ENCODE results near the gene IMMP2L. TPM values are rescaled to one million over a fixed set of nuclear protein-coding genes. Genes with fewer than 3 reads are reported as not detected.
"Not testable (repeated sequence)": the region's sequence is repeated elsewhere in the genome, so short reads cannot be mapped to it uniquely, and the experiment has no call there.

The IMMP2L gene
- total RNA-seq, 1 experiment from 2014 or later = 8.6 TPM

DNA sequence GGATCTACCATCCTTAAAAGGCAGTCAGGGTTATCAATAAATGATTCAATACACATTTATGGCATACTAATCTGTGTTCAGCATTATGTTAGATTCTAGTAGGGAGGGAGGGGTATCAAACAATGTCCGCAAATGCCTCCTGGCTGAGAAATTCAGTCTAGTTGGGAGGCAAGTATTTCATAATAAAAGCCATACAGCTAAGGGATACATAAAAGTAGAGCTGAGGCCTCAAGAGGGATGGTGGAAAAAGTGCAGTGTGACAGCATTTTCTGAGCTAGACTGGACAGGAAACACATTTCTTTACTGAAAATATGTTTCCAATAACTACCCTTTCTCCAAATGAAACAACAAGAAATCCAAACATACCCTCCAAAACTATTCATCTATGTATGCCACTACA lies 624.1 kb downstream of the IMMP2L start:
- no TSS peak for BruUV-seq (replicated peaks)
- H3K4me1 ChIP-seq (ENCODE audit: insufficient read depth, low read length) = peaks cover 4% of the 10 kb centered on the region; the same call in 1 of the 2 replicates
- no peak for DNase-seq
- POLR2A ChIA-PET (ENCODE audit: unreplicated experiment) = no interaction called here
- H3K36me3 ChIP-seq (ENCODE audit: low read depth, low read length) = no peaks in the 10 kb centered on the region
- no peaks in the 10 kb centered on the region for H3F3A ChIP-seq (ENCODE audit: low read length, unreplicated experiment)
- H4K20me1 ChIP-seq (ENCODE audit: low read length) = no peaks in the 10 kb centered on the region
- no peak overlapping the region for H3K9ac ChIP-seq (ENCODE audit: low read length)
- no peaks in the 10 kb centered on the region for H3K9me2 ChIP-seq (replicated peaks; ENCODE audit: low read length)
- H3K27ac ChIP-seq (ENCODE audit: low read length) = no peak overlapping the region
- no peak overlapping the region for H3K4me3 ChIP-seq (ENCODE audit: low read length)
- H3K9me3 ChIP-seq (ENCODE audit: low read length) = no peaks in the 10 kb centered on the region
- no peaks in the 10 kb centered on the region for H3K79me2 ChIP-seq (ENCODE audit: low read length)
- intact Hi-C loops (cut with micrococcal nuclease) = no loop called here
- CTCF ChIA-PET = no interaction called here
- no peak for ATAC-seq
- TF ChIP-seq, protein P1, sequence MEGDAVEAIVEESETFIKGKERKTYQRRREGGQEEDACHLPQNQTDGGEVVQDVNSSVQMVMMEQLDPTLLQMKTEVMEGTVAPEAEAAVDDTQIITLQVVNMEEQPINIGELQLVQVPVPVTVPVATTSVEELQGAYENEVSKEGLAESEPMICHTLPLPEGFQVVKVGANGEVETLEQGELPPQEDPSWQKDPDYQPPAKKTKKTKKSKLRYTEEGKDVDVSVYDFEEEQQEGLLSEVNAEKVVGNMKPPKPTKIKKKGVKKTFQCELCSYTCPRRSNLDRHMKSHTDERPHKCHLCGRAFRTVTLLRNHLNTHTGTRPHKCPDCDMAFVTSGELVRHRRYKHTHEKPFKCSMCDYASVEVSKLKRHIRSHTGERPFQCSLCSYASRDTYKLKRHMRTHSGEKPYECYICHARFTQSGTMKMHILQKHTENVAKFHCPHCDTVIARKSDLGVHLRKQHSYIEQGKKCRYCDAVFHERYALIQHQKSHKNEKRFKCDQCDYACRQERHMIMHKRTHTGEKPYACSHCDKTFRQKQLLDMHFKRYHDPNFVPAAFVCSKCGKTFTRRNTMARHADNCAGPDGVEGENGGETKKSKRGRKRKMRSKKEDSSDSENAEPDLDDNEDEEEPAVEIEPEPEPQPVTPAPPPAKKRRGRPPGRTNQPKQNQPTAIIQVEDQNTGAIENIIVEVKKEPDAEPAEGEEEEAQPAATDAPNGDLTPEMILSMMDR (conservative IDR thresholded peaks at IDR 0.05; ENCODE audit: low read depth, low read length) = no peak
- no peak for TF ChIP-seq EZH2phosphoT487 (IDR thresholded peaks at IDR 0.05; ENCODE audit: borderline replicate concordance, low read length)
- TF ChIP-seq EZH2 (IDR thresholded peaks at IDR 0.05; ENCODE audit: low read length, unreplicated experiment) = no peak
- H3K4me2 ChIP-seq (ENCODE audit: low read length) = no peak overlapping the region
- H3K27me3 ChIP-seq (ENCODE audit: low read length) = no peaks in the 10 kb centered on the region
- H2AFZ ChIP-seq (ENCODE audit: low read length) = no peak overlapping the region

DNA sequence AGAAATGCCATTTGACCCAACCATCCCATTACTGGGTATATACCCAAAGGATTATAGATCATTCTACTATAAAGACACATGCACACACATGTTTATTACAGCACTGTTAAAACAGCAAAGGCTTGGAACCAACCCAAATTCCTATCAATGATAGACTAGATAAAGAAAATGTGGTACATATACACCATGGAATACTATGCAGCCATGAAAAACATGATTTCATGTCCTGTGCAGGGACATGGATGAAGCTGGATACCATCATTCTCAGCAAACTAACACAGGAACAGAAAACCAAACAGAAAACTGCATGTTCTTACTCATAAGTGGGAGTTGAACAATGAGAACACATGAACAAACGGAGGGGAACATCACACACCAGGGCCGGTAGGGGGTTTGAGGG lies 625.6 kb downstream of the IMMP2L start:
- intact Hi-C loops (cut with micrococcal nuclease); DNase-seq; H4K20me1 ChIP-seq (ENCODE audit: low read length); CTCF ChIA-PET; ATAC-seq; H3F3A ChIP-seq (ENCODE audit: low read length, unreplicated experiment); H2AFZ ChIP-seq (ENCODE audit: low read length); H3K4me2 ChIP-seq (ENCODE audit: low read length); H3K9ac ChIP-seq (ENCODE audit: low read length); H3K79me2 ChIP-seq (ENCODE audit: low read length); H3K9me2 ChIP-seq (replicated peaks; ENCODE audit: low read length); BruUV-seq (replicated peaks); H3K27me3 ChIP-seq (ENCODE audit: low read length); H3K36me3 ChIP-seq (ENCODE audit: low read depth, low read length); POLR2A ChIA-PET (ENCODE audit: unreplicated experiment); H3K4me3 ChIP-seq (ENCODE audit: low read length); H3K27ac ChIP-seq (ENCODE audit: low read length); H3K9me3 ChIP-seq (ENCODE audit: low read length); H3K4me1 ChIP-seq (ENCODE audit: insufficient read depth, low read length): not testable (repeated sequence)

DNA sequence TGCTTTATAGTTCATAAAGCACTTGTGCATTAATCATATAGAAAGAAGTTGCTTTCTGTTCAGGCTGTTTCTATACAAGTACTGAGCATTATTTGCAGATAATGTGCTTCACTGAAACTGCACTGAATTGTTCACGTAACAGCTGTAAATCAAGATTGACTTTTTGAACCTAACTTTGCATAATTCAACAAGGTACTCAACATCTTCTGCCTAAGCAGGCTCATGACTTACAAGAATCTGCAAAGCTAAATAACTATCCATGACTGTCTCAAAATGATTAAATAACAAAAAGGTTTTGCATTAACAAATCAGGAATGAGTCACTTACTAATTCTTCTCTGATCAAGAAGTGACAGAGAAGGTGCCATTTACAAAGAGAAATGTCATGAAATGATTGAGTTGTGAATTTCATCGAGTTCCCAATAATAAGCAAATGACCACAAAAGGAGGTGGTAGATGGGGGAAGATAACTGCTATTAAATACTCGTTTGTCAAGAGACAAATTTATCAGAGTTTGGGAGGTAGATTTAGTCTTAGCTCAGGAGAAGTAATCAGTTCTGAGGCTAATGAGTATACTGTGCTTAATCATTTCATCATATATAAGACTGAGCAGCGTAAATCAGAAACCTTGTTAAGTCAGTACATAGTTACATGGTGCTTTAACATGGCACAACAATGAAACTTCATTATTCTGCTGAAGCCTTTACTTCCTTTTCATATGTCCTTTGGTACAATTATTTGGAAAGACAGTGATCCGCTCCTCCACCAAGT lies 632.6 kb downstream of the IMMP2L start:
- Histone ChIP-seq H3K9me3 (ENCODE audit: low read length) (no peaks in the 10 kb centered on the region), H3K27me3 (ENCODE audit: low read length) (no peaks in the 10 kb centered on the region), H3K9me2 (replicated peaks; ENCODE audit: low read length) (no peaks in the 10 kb centered on the region), H3K36me3 (ENCODE audit: low read depth, low read length) (no peaks in the 10 kb centered on the region), H2AFZ (ENCODE audit: low read length) (no peak overlapping the region), H4K20me1 (ENCODE audit: low read length) (no peaks in the 10 kb centered on the region), H3K4me2 (ENCODE audit: low read length) (no peak overlapping the region), H3K9ac (ENCODE audit: low read length) (no peak overlapping the region), H3K27ac (ENCODE audit: low read length) (no peak overlapping the region), H3K4me1 (ENCODE audit: insufficient read depth, low read length) (no peaks in the 10 kb centered on the region), H3K4me3 (ENCODE audit: low read length) (no peak overlapping the region), H3F3A (ENCODE audit: low read length, unreplicated experiment) (no peaks in the 10 kb centered on the region), H3K79me2 (ENCODE audit: low read length) (no peaks in the 10 kb centered on the region)
- ATAC-seq = no peak
- no peak for DNase-seq
- TF ChIP-seq, protein P1 (conservative IDR thresholded peaks at IDR 0.05; ENCODE audit: low read depth, low read length) = no peak
- TF ChIP-seq EZH2phosphoT487 (IDR thresholded peaks at IDR 0.05; ENCODE audit: borderline replicate concordance, low read length) (no peak), EZH2 (IDR thresholded peaks at IDR 0.05; ENCODE audit: low read length, unreplicated experiment) (no peak)
- ChIA-PET CTCF (no interaction called here), POLR2A (ENCODE audit: unreplicated experiment) (no interaction called here)
- intact Hi-C loops (cut with micrococcal nuclease) = loop anchor here (5.0 kb wide), 1 partner anchor 73 kb away; no protein-coding TSS in a partner anchor
- no TSS peak for BruUV-seq (replicated peaks)
